GM18511 (cell line): ENCODE measurements around the gene GCNT4.

Source experiments
- ATAC-seq: cut with Tn5 transposase; IDR thresholded peaks from one replicate; pipeline ENCODE4 v1.9.1; 2021; ENCODE audit warnings: mild to moderate bottlenecking, moderate library complexity; ENCODE audit not compliant: unreplicated experiment

Gene GCNT4

GRCh38 chr5:75053054-75053303 is 621 bp upstream of the GCNT4 start:
- ATAC-seq = peak; percentile 27

- ATAC-seq = no peak
These were observed 1.1 kb downstream of the GCNT4 start for GRCh38 chr5:75051217-75051751.

GRCh38 chr5:75050415-75050814 is 1.9 kb downstream of the GCNT4 start:
- no peak for ATAC-seq

- ATAC-seq = no peak
These were observed 2.7 kb downstream of the GCNT4 start for GRCh38 chr5:75049456-75050351.

GRCh38 chr5:75048457-75048953 is 3.9 kb downstream of the GCNT4 start:
- peak; percentile 56 for ATAC-seq

- no peak for ATAC-seq
These were observed 5.0 kb downstream of the GCNT4 start for GRCh38 chr5:75047356-75047755.

- ATAC-seq = no peak
These were observed 5.8 kb downstream of the GCNT4 start for GRCh38 chr5:75046366-75047142.

GRCh38 chr5:75045071-75045470 is 7.3 kb downstream of the GCNT4 start:
- ATAC-seq = no peak

- no peak for ATAC-seq
These were observed 8.0 kb downstream of the GCNT4 start for GRCh38 chr5:75044406-75044805.

- no peak for ATAC-seq
These were observed 8.6 kb downstream of the GCNT4 start for GRCh38 chr5:75043633-75044264.

- no peak for ATAC-seq
These were observed 9.8 kb downstream of the GCNT4 start for GRCh38 chr5:75042522-75042921.

GRCh38 chr5:75040973-75041372 is 11.4 kb downstream of the GCNT4 start:
- ATAC-seq = no peak

- ATAC-seq = no peak
These were observed 15.3 kb downstream of the GCNT4 start for GRCh38 chr5:75037106-75037505.

GRCh38 chr5:75034137-75034739 is 18.1 kb downstream of the GCNT4 start:
- ATAC-seq = no peak

- ATAC-seq = no peak
These were observed 21.0 kb downstream of the GCNT4 start for GRCh38 chr5:75031366-75031765.

GRCh38 chr5:75028090-75028489 is 24.3 kb downstream of the GCNT4 start:
- ATAC-seq = no peak

- ATAC-seq = no peak
These were observed 28.8 kb downstream of the GCNT4 start for GRCh38 chr5:75023368-75024159.

- no peak for ATAC-seq
These were observed 30.6 kb downstream of the GCNT4 start for GRCh38 chr5:75021800-75022199.

GRCh38 chr5:75021219-75021618 is 31.1 kb downstream of the GCNT4 start:
- ATAC-seq = no peak

GRCh38 chr5:75020016-75020656 is 32.2 kb downstream of the GCNT4 start:
- no peak for ATAC-seq
